ENCODE results near the gene RAPGEF1. TPM values are rescaled to one million over a fixed set of nuclear protein-coding genes. Genes with fewer than 3 reads are reported as not detected.

The RAPGEF1 gene
- total and polyA plus RNA-seq, 10 donors = 16.9 to 137 (median 104) TPM

DNA sequence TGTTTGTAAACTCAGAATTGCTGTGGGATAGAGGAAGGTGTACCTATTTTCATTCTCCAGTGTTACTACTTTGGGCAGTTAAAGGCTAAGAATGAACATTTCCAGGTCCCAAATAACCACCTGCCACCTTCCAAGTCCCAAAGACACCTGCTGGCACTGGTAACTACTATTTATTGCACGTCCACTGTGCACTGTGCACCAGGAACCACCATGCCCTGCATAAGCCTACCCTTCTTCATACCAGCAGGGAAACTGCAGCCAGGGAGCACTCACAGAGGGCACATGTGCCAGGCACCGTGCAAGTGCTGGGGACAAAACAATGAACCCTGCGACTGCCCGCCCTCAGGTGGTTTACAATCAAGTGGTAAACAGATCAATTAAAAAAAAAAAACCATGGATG is 34.9 kb downstream of the RAPGEF1 start:
- no peaks in the 10 kb centered on the region for H3K27me3 ChIP-seq (replicated peaks in 1 of 7)
- TF ChIP-seq, protein P1, sequence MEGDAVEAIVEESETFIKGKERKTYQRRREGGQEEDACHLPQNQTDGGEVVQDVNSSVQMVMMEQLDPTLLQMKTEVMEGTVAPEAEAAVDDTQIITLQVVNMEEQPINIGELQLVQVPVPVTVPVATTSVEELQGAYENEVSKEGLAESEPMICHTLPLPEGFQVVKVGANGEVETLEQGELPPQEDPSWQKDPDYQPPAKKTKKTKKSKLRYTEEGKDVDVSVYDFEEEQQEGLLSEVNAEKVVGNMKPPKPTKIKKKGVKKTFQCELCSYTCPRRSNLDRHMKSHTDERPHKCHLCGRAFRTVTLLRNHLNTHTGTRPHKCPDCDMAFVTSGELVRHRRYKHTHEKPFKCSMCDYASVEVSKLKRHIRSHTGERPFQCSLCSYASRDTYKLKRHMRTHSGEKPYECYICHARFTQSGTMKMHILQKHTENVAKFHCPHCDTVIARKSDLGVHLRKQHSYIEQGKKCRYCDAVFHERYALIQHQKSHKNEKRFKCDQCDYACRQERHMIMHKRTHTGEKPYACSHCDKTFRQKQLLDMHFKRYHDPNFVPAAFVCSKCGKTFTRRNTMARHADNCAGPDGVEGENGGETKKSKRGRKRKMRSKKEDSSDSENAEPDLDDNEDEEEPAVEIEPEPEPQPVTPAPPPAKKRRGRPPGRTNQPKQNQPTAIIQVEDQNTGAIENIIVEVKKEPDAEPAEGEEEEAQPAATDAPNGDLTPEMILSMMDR (IDR thresholded peaks at IDR 0.05 in 8 of 11, conservative IDR thresholded peaks at IDR 0.05 in 3 of 11) = no peak
- TF ChIP-seq POLR2AphosphoS5 (IDR thresholded peaks at IDR 0.05) (no peak), POLR2A (IDR thresholded peaks at IDR 0.05) (no peak)
- peaks cover 0 to 4% (median 0%) of the 10 kb centered on the region in 6 donors for H3K36me3 ChIP-seq
- intact Hi-C loops (cut with DNase I; ENCODE audit: low total_unique reads) = loop anchor here (5.0 kb wide), 1 partner anchor 32 kb away; no protein-coding TSS in a partner anchor
- no peak for DNase-seq
- H3K4me3 ChIP-seq = no peak overlapping the region
- WGBS, 5 donors = 86 to 93% (median 89%) methylated on average over 4 of the region's 4 CpGs
- no peaks in the 10 kb centered on the region for H3K9me3 ChIP-seq
- peak overlapping the region in 4 of 8 donors; percentile 9 to 80 (median 80) for H3K27ac ChIP-seq
- peaks cover 41 to 100% (median 93%) of the 10 kb centered on the region in 6 donors for H3K4me1 ChIP-seq

DNA sequence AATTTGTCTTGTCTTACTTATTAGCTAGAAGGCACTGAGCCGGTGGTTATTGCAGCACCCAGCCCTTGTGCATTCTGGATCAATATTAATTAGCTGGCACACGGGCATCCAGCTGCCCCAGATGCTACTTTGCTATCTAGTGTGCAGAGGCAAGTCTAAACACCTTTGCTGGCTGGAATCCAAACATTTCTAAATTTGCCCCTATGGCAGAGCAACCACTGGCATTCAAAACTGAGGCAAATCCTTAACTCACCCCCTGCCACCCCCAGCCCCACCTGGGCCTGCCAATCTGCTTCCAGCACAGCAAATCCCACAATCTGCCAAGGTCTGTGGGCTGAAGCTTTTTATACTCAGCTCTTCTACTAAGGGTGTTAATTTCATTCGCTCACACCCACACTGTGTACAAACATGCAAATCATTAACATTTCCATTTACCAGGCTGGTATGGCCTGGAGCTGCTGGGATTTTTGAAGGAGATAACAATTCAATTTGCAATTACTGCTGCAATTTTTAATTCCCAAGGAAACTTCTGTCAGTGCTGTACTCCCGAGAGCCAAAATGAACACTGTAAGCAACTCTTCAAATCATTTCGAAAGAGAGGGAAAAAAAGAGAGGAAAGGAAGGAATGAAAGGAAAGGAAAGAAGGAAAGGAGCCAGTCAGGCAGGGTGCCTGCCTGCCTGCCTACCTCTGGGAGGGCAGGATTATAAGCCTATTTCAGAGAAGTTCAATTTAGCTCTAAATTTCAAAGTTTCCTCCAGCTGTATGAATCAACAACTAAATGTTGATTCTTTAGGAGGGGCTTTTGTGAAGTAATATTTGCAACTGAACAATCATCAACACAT is 35.5 kb downstream of the RAPGEF1 start:
- TF ChIP-seq, protein P1 (IDR thresholded peaks at IDR 0.05 in 8 of 11, conservative IDR thresholded peaks at IDR 0.05 in 3 of 11) = no peak
- no peak for TF ChIP-seq POLR2AphosphoS5 (IDR thresholded peaks at IDR 0.05)
- TF ChIP-seq POLR2A (IDR thresholded peaks at IDR 0.05) = no peak
- DNase-seq = no peak
- no peaks in the 10 kb centered on the region for H3K9me3 ChIP-seq
- H3K4me3 ChIP-seq = no peak overlapping the region
- 78 to 85% (median 82%) methylated on average over 5 of the region's 5 CpGs for WGBS, 5 donors
- no peaks in the 10 kb centered on the region for H3K27me3 ChIP-seq (replicated peaks in 1 of 7)
- H3K36me3 ChIP-seq = peaks cover 0 to 4% (median 0%) of the 10 kb centered on the region in 6 donors
- intact Hi-C loops (cut with DNase I; ENCODE audit: low total_unique reads) = loop anchor here (5.0 kb wide), 1 partner anchor 33 kb away; no protein-coding TSS in a partner anchor
- H3K4me1 ChIP-seq = peaks cover 35 to 100% (median 93%) of the 10 kb centered on the region in 6 donors
- peak overlapping the region in 3 of 8 donors; percentile 9 to 80 (median 80) for H3K27ac ChIP-seq

- Histone ChIP-seq H3K27me3 (replicated peaks in 1 of 7) (no peaks in the 10 kb centered on the region), H3K27ac (peak overlapping the region in 1 of 8 donors; percentile 80), H3K4me3 (no peak overlapping the region), H3K9me3 (no peaks in the 10 kb centered on the region), H3K36me3 (no peaks in the 10 kb centered on the region), H3K4me1 (peaks cover 30 to 100% (median 93%) of the 10 kb centered on the region in 6 donors)
- TF ChIP-seq, protein P1 (IDR thresholded peaks at IDR 0.05 in 8 of 11, conservative IDR thresholded peaks at IDR 0.05 in 3 of 11) = no peak
- TF ChIP-seq POLR2A (IDR thresholded peaks at IDR 0.05) (no peak), POLR2AphosphoS5 (IDR thresholded peaks at IDR 0.05) (no peak)
- no peak for DNase-seq
- 84 to 96% (median 94%) methylated on average over 4 of the region's 4 CpGs for WGBS, 5 donors
- intact Hi-C loops (cut with DNase I; ENCODE audit: low total_unique reads) = loop anchor here (5.0 kb wide), 1 partner anchor 34 kb away; no protein-coding TSS in a partner anchor
Observed at GRCh38 chr9:131703697-131704096, 36.2 kb downstream of the RAPGEF1 start.

DNA sequence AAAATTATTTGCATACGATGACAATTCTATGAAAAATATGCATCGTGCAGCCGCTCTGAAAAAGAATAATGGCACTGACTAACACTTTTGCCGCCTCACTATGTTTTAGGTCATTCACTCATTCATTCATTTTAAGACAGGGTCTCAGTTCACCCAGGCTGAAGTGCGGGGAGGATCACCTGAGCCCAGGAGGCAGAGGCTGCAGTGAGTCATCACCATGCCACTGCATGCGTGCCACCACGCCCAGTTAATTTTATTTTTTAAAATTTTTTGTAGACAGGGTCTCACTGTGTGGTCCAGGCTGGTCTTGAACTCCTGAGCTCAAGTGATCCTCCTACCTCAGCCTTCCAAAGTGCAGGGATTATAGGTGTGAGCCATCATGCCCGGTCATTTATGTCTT is 37.0 kb downstream of the RAPGEF1 start:
- DNase-seq = no peak
- no peak overlapping the region for H3K27ac ChIP-seq
- intact Hi-C loops (cut with DNase I; ENCODE audit: low total_unique reads) = loop anchor here (5.0 kb wide), 1 partner anchor 34 kb away; no protein-coding TSS in a partner anchor
- no peak overlapping the region for H3K4me3 ChIP-seq
- TF ChIP-seq POLR2A (IDR thresholded peaks at IDR 0.05) (no peak), POLR2AphosphoS5 (IDR thresholded peaks at IDR 0.05) (no peak)
- TF ChIP-seq, protein P1 (IDR thresholded peaks at IDR 0.05 in 8 of 11, conservative IDR thresholded peaks at IDR 0.05 in 3 of 11) = no peak
- WGBS, 5 donors = 93 to 98% (median 96%) methylated on average over 8 of the region's 8 CpGs
- no peaks in the 10 kb centered on the region for H3K27me3 ChIP-seq (replicated peaks in 1 of 7)
- peaks cover 30 to 100% (median 93%) of the 10 kb centered on the region in 6 donors for H3K4me1 ChIP-seq
- no peaks in the 10 kb centered on the region for H3K36me3 ChIP-seq
- no peaks in the 10 kb centered on the region for H3K9me3 ChIP-seq

Measured in spleen (tissue), 11 donors.